Medulla oblongata (tissue), 1 donor: ENCODE measurements around the gene GAPT.

ENCODE experiments used
- DNase-seq: peaks from one replicate; pipeline ENCODE4 v3.0.0-alpha.2; 2015; ENCODE audit errors: extremely low spot score

Gene GAPT

GRCh38 chr5:58460732-58461286 is 30.4 kb upstream of the GAPT start:
- DNase-seq: peak; percentile 96

DNA sequence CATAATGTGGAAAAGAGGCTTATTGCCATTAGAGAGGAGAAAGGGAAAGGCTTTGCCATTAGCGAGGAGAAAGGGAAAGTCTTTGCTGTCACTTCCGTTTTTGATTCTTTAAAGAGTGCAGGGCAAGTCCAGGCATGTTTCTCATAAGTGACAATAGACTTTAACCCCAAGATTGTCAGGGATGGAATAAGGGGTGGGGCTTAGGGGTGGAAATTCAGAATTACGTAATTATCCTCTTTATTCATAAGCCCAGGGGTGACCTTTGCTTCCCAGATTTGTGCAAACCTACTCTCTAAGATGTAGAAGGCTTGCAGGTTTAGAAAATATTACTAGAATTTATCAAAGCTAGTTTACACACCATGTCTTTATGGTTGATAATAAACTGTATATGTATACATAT is 29.1 kb upstream of the GAPT start:
- peak; percentile 42 for DNase-seq

GRCh38 chr5:58462623-58463230 is 28.5 kb upstream of the GAPT start:
- peak; percentile 83 for DNase-seq

DNA sequence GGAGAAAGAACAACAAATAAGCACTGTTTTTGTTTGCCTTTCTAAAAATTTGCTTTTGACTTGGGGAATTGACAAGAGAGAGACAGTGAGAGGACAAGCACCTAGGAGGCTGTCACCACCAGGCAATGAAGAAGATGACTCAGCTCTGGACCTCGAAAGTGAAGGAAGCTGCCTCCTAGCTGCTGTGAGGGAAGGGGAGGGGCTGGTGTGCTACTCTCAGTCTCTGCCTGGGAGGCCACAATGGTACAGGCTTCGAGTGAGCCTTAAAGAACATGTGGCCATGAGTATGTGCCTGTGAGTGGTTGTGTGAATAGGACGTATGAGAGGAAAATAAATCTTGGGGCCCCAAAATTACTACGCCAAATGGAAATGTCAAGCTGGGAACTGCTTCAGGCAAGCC is 24.3 kb upstream of the GAPT start:
- peak; percentile 50 for DNase-seq

DNA sequence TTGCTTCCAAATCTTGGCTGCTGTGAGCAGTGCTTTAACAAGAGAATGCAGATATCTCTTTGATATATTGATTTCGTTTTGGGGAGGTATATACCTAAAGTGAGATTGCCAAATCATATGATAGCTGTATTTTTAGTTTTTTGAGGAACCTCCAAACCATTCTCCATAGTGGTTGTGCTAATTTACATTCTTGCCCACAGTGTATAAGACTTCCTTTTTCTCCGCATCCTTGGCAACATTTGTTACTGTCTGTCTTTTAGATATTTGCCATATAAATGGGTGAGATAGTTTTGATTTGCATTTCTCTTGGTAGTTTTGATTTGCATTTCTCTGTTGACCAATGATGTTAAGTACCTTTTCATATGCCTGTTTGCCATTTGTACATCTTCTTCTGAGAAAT is 21.3 kb upstream of the GAPT start:
- no peak for DNase-seq

- DNase-seq: no peak
Measured at GRCh38 chr5:58475404-58475803, 15.8 kb upstream of the GAPT start.

DNA sequence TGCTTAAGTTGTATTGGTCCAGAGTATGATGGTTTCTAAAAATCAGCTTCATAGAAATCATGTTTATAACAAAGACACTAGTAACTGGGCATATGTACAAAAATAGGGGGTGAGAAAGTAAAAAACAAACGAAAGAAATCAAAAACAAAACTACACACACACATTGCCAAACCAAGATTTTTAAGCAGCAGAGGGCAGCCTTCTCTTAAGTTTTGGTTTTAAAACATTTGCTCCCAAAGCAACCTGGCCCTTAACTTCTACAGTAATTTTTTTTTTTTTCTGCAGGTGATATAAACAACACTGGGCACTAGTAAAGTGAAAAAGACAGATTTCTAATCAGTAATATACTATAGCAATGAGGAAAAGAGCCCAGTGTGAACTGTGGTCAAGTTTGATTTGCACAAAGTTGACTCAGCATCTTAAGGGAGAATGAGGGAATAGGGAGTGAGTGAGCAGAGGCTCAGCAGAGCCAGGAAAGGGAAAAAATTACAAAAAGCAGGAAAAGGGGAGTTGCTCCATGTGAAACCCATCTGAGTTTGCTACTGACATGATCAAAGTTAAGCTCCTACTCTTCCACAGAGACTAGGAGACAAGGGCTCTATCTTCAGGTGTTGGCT is 13.4 kb upstream of the GAPT start:
- no peak for DNase-seq

GRCh38 chr5:58481066-58481676 is 10.1 kb upstream of the GAPT start:
- DNase-seq: no peak

DNA sequence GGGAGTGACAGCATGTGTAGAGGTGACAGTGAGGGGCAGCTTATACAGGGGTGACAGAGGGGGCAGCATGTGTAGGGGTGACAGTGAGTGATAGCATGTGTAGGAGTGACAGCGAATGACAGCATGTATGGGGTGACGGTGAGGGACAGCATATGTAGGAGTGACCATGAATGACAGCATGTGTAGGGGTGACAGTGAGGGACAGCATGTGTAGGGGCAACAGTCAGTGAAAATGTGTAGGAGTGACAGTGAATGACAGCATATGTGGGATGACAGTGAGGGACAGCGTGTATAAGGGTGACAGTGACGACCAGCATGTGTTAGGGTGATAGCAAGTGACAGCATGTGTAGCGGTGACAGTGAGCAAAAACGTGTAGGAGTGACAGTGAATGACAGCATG is 9.4 kb upstream of the GAPT start:
- no peak for DNase-seq

DNA sequence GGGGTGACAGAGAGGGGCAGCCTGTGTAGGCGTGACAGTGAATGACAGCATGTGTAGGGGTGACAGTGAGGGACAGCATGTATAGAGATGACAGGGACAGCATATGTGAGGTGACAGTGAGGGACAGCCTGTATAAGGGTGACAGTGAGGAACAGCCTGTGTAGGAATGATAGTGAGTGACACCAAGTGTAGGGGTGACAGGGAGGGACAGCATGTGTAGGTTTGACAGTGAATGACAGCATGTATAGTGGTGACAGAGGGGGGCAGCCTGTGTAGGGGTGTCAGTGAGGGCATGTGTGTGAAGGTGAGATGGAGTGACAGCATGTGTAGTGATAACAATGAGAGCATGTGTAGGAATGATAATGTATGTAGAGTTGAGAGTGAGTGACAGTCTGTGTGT is 8.7 kb upstream of the GAPT start:
- no peak for DNase-seq

- DNase-seq: no peak
Measured at GRCh38 chr5:58484505-58484904, 6.7 kb upstream of the GAPT start.

DNA sequence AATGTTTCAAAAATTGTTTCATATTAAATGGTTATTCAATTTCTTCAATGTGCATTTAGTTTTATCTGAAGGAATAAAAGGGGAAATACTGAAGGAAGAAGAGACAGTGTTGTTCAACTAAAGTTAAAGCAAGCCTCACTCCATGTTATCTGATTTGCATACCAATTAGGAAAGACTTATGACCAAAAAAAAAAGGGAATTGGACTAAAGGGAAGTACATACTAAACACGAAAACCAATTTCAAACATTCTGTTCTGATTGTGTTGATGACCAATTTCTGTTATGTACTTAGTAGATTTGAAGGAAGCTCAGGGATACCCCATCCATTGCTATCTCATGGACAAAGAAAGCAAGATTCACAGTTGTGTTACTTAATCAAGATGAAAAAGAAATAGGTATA is 4.9 kb upstream of the GAPT start:
- no peak for DNase-seq

DNA sequence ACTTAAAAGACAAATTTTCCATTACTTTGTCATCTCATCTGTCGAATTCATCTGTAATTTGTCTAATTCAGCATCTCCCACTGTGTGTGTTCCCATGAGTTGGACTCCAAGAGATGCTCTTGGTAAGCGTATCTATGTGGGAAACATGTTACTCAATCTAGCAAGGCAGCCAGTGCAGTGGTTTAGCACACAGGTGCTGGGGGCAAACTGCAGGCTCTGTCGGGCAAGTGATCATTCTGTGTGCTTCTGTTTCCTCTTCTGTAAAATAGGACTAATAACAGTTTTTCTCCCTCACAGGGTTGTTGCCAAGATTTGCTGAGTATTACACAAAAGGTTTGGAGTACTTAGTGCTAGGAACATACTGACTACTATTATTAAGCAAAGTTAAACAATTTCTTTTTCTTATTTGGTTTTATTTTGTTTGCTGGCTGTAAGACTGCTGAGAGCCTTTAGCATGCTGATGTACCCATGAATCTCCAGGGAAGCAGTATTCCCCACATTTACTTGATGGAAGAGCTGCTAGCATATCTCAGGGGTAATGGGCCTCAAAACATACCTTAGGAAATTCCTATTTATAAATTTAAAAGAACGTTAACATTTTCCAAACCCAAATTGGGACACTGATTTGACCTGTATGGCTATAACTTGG is 709 bp upstream of the GAPT start:
- peak; percentile 25 for DNase-seq

DNA sequence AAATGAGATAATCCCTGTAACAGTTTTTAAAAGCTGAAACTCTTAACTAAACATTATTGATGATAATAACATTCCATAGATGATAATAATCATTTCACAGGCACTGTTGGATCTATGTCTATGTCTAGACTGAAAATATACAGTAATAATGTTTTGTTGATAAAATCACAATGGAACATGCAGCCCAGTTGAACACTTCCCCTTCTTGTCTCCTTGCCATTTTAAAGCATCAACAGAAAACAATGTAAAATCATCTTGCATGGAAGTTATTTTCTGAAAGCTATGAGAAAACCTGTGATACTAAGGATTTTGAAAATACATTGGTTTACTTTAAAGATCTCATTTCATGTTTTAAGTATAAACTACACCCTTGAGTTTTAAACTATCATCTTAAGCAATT is 1.9 kb downstream of the GAPT start:
- no peak for DNase-seq

- no peak for DNase-seq
Measured at GRCh38 chr5:58496488-58496887, 5.3 kb downstream of the GAPT start.

DNA sequence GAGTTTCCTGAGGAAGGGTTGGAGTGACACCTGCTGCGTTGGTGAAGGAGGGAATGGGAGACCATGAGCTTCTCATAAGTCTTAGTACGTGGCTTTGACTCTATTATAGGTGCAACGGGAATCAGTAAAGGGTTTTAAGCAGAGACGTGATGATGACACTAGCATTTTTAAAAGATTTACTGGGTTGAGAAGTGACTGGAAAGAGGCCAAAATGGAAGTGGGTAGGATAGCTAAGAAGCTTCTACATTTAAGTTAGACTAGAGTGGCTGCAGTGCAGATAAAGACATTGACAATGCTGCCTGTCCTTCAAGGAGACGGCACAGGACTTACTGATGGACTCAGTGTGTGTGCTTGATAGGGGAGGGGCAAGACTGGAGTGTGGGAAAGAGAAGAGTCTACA is 6.2 kb downstream of the GAPT start:
- no peak for DNase-seq

- DNase-seq: no peak
Measured at GRCh38 chr5:58497921-58498320, 6.7 kb downstream of the GAPT start.

DNA sequence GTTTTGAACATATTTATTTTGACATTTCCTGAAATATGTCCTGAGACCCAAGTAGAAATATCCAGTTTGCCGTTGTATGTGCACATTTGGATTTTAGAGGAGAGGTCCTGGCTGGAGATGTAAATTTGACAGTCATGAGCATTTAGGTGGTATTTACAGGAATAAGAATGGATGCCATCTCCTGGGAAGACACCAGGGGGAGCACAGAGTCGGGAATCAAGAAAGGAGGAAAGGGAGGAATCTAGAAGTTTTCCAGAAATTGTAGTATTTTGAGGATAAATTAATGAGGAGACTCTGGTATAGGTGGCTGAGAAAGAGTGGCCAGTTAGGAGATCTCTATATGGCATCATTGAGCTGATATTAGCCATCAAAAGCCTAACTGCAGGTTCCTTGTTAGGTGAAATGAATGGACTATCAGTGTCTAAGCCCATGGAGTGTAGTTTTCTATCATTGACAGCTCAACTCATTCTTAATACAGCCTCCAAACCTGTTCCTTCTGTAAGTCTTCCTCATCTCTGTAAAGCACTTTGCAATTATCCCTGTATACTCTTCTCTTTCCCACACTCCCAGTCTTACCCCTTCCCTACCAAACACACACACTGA is 7.2 kb downstream of the GAPT start:
- peak; percentile 54 for DNase-seq

GRCh38 chr5:58499231-58499630 is 8.0 kb downstream of the GAPT start:
- no peak for DNase-seq

DNA sequence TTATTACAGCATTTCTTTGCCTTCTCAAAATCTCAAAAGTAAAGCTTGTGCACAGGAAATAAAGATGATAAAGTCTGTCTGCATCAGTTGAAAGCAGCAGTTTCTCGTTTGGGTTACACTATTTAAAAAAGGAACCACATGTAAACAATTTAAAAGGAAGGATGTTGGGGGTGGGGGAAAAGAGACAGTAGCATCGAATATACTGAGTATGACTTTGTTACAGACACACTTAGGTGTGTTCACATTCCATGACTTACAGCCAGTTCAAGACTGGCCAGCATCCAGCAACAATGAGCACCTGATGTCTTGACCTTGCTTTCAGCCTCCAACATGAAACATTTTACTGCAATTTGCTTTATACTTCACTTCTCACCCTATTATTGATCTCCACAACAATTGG is 8.7 kb downstream of the GAPT start:
- DNase-seq: no peak

- no peak for DNase-seq
Measured at GRCh38 chr5:58501778-58502417, 10.7 kb downstream of the GAPT start.
